Heart left ventricle (tissue), 16 donors: ENCODE results near the gene OSBPL7. TPM values are rescaled to one million over a fixed set of nuclear protein-coding genes. Genes with fewer than 3 reads are reported as not detected.
A peak's percentile ranks its signal among the peaks of the same experiment; 100 is the strongest.

Source experiments
- ATAC-seq, 4 donors: fragments of 200-7000 bp; cut with Tn5 transposase; one replicate each; pipeline ENCODE4 v1.9.1; 2020 to 2022; ENCODE audit warnings: moderate library complexity in 4 of 4, mild to moderate bottlenecking in 3 of 4, moderate number of reproducible peaks in 1 of 4
- DNase-seq, 5 donors: peaks; one replicate each; pipeline ENCODE4 v3.0.0-alpha.2; 2020
- H3K27ac ChIP-seq, 12 donors: fragments of 200-600 bp; sonication (generic) in 4 of 12; one replicate each; pipeline versions ENCODE4 v1.5.0 to v1.8.0; 2016 to 2022; ENCODE audit warnings: mild to moderate bottlenecking in 2 of 12
- H3K27me3 ChIP-seq, 9 donors: fragments of 200-600 bp; sonication (generic) in 2 of 9; one replicate each; pipeline versions ENCODE4 v1.5.1 to v1.8.0; 2016 to 2022; ENCODE audit warnings: mild to moderate bottlenecking in 3 of 9
- H3K36me3 ChIP-seq, 9 donors: fragments of 200-600 bp; sonication (generic) in 2 of 9; one replicate each; pipeline versions ENCODE4 v1.5.0 to v1.8.0; 2018 to 2022; ENCODE audit warnings: mild to moderate bottlenecking in 2 of 9
- H3K4me1 ChIP-seq, 12 donors: fragments of 200-600 bp; sonication (generic) in 4 of 12; one replicate each; pipeline versions ENCODE4 v1.5.0 to v1.8.0; 2016 to 2022; ENCODE audit warnings: mild to moderate bottlenecking in 3 of 12
- H3K4me3 ChIP-seq, 12 donors: fragments of 200-600 bp; sonication (generic) in 4 of 12; one replicate each; pipeline versions ENCODE4 v1.5.0 to v1.8.0; 2017 to 2022; ENCODE audit warnings: mild to moderate bottlenecking in 9 of 12, moderate library complexity in 4 of 12
- H3K9me3 ChIP-seq, 12 donors: fragments of 200-600 bp; sonication (generic) in 4 of 12; one replicate each; pipeline versions ENCODE4 v1.5.0 to v1.8.0; 2016 to 2022; ENCODE audit warnings: mild to moderate bottlenecking in 1 of 12
- POLR2A ChIP-seq, 2 donors: fragments of 450-650 bp; IDR thresholded peaks; one replicate each; pipeline ENCODE4 v1.6.1; 2017; ENCODE audit warnings: antibody characterized with exemption in 2 of 2, mild to moderate bottlenecking in 2 of 2, moderate library complexity in 2 of 2
- whole genome bisulfite sequencing, 4 donors: extraction: QIAGEN DNeasy Blood & Tissue Kit in 2 of 4; methylation state at CpG; one replicate each; pipeline versions ENCODE4 v1.1.5 to v1.1.7; 2013 to 2018; 5-methylcytosine and 5-hydroxymethylcytosine counted together
- intact Hi-C, 10 donors: fragments of 100-400 bp; cut with DNase I; formaldehyde crosslinking; loops; one replicate each; pipeline versions ENCODE4 v1.11.1 to v1.14.2; 2022
- long read RNA-seq, 3 donors: library from polyadenylated mRNA; unstranded; transcript quantifications; one replicate each; pipeline ENCODE4 v2.0.0, GENCODE V29; 2020 to 2021
- polyA plus RNA-seq, 2 donors: library from polyadenylated mRNA; stranded (reverse); fragments of 200-250 nt; gene quantifications; one replicate each; pipeline ENCODE4 v1.2.3, GENCODE V29; 2013
- total RNA-seq, 9 donors: library from RNA; depleted of rRNA in 2 of 9; stranded (reverse); fragments of >200 nt in 2 of 9; fragmentation: NEBNext Ultra II Directional in 3 of 9; extraction: Animal tissue kit (Norgen Biotek cat#: 25700) in 3 of 9; gene quantifications; one replicate each; pipeline versions ENCODE4 v1.1.0 to v1.2.4, GENCODE V29; 2016 to 2023
- TF ChIP-seq, protein P1 (sequence below), 12 donors: fragments of 200-600 bp; sonication (generic) in 4 of 12; IDR thresholded peaks; one replicate each; pipeline versions ENCODE4 v1.5.0 to v1.8.0; 2018 to 2022; ENCODE audit warnings: antibody characterized with exemption in 12 of 12, mild to moderate bottlenecking in 5 of 12
- donor health status: ischemic (EF 13 %, LVEDD 7.1; RV severe dilation, severe dysfunction).
- donor health status: healthy with polysubstance abuse.
- donor health status: DM: no; HTN: yes; CAD: no.
- donor health status: DM: no; HTN: no; CAD: no.
- donor health status: ischemic (EF 25% LVEDD 6.9; RV normal size, moderate dysfunction).
- donor health status: ischemic (EF 25% LVEDD 5.7; RV mildly dilated, moderate dysfunction).
- donor health status: healthy.
- donor health status: DM: yes; HTN: yes; CAD: no.
- donor health status: ischemic (EF 35%, LVEDD 5.7; RV mildly dilated, moderate dysfunction).
- donor health status: nonischemic (EF 11% LVEDD 7.7; RV severe dilation, severe dysfunction).
- donor health status: DM: yes; HTN: yes; CAD: no.
- donor health status: PGD.
- donor health status: ischemic (EF 29% LVEDD 5.4; RV normal size, mild dysfunction).
- donor health status: nonischemic (EF 23%, LVEDD 6.1; RV moderate dilation, normal function).

The OSBPL7 gene, protein sequence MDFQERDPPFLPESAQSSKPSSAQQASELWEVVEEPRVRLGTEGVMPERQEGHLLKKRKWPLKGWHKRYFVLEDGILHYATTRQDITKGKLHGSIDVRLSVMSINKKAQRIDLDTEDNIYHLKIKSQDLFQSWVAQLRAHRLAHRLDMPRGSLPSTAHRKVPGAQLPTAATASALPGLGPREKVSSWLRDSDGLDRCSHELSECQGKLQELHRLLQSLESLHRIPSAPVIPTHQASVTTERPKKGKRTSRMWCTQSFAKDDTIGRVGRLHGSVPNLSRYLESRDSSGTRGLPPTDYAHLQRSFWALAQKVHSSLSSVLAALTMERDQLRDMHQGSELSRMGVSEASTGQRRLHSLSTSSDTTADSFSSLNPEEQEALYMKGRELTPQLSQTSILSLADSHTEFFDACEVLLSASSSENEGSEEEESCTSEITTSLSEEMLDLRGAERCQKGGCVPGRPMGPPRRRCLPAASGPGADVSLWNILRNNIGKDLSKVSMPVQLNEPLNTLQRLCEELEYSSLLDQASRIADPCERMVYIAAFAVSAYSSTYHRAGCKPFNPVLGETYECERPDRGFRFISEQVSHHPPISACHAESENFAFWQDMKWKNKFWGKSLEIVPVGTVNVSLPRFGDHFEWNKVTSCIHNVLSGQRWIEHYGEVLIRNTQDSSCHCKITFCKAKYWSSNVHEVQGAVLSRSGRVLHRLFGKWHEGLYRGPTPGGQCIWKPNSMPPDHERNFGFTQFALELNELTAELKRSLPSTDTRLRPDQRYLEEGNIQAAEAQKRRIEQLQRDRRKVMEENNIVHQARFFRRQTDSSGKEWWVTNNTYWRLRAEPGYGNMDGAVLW
- total RNA-seq (1 to 10 TPM; 1.5 to 7.4 (median 5.8) TPM), polyA plus RNA-seq (1 to 10 TPM; 3.0 to 5.2 TPM)
- long read RNA-seq, donor 1, partial matches to known transcripts: 1 of 1 reads
- long read RNA-seq, donor 1, other reads (novel, unspliced or antisense): 0 of 1 reads
- long read RNA-seq, donor 2, partial matches to known transcripts: 1 of 2 reads
- long read RNA-seq, donor 2, other reads (novel, unspliced or antisense): 1 of 2 reads
- long read RNA-seq, donor 3, partial matches to known transcripts: 0 of 3 reads
- long read RNA-seq, donor 3, other reads (novel, unspliced or antisense): 2 of 3 reads

GRCh38 chr17:47821424-47822391 is at the start of gene OSBPL7:
OSBPL7 (minus strand) TSS chr17:47821794; CDS start chr17:47820278, 1,516 bp downstream.
- intact Hi-C loops: no loop called here
- DNase-seq: peak; percentile 77 to 86 (median 84)
- H3K9me3 ChIP-seq: no peaks in the 10 kb centered on the region
- H3K27ac ChIP-seq: peak within 1 kb of the TSS in 11 of 12 donors; percentile 31 to 77 (median 60)
- peaks cover 0 to 66% (median 55%) of the 10 kb centered on the region in 9 donors for H3K36me3 ChIP-seq
- H3K27me3 ChIP-seq: no peaks in the 10 kb centered on the region
- H3K4me1 ChIP-seq: peaks cover 0 to 27% (median 18%) of the 10 kb centered on the region in 12 donors
- 3 to 4% (median 3%) methylated on average over 20 to 21 of the region's 21 CpGs for WGBS, 4 donors
- ATAC-seq: peak; percentile 86 to 94 (median 91)
- H3K4me3 ChIP-seq: peak within 1 kb of the TSS; percentile 56 to 99 (median 78)
- peak in 1 of 2 donors; percentile 41 for TF ChIP-seq POLR2A (IDR thresholded peaks at IDR 0.05)
- TF ChIP-seq, protein P1, sequence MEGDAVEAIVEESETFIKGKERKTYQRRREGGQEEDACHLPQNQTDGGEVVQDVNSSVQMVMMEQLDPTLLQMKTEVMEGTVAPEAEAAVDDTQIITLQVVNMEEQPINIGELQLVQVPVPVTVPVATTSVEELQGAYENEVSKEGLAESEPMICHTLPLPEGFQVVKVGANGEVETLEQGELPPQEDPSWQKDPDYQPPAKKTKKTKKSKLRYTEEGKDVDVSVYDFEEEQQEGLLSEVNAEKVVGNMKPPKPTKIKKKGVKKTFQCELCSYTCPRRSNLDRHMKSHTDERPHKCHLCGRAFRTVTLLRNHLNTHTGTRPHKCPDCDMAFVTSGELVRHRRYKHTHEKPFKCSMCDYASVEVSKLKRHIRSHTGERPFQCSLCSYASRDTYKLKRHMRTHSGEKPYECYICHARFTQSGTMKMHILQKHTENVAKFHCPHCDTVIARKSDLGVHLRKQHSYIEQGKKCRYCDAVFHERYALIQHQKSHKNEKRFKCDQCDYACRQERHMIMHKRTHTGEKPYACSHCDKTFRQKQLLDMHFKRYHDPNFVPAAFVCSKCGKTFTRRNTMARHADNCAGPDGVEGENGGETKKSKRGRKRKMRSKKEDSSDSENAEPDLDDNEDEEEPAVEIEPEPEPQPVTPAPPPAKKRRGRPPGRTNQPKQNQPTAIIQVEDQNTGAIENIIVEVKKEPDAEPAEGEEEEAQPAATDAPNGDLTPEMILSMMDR (IDR thresholded peaks at IDR 0.05): peak in 6 of 12 donors; percentile 13 to 50 (median 39)

GRCh38 chr17:47871048-47871447 is 49.5 kb upstream of the OSBPL7 start:
- no peak for TF ChIP-seq POLR2A (IDR thresholded peaks at IDR 0.05)
- TF ChIP-seq, protein P1 (IDR thresholded peaks at IDR 0.05): no peak
- Histone ChIP-seq H3K27ac (no peak overlapping the region), H3K4me3 (no peak overlapping the region), H3K4me1 (peaks cover 0 to 8% (median 0%) of the 10 kb centered on the region in 12 donors), H3K36me3 (no peaks in the 10 kb centered on the region), H3K27me3 (peaks cover 0 to 71% (median 18%) of the 10 kb centered on the region in 9 donors), H3K9me3 (no peaks in the 10 kb centered on the region)
- ATAC-seq (no peak), DNase-seq (no peak)
- intact Hi-C loops: no loop called here

DNA sequence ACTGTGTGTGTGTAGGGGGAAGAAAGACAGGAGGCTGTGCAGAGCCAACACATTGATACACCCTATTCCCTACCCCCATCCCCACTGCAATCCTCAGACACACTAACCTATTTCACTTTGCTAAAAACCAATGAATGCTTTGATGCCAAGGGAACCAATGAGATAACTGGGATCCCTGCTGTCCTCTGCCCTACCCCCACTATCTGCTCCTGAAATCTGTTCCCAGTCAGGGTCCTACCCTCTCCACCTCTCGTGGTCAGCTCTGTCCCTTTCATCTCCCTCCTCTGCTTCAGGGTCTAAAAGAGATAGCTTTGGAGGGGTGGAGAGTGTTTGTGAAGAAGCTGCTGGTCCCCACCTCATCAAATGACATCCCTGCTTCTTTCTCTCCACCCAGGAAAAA is 48.5 kb upstream of the OSBPL7 start:
- Histone ChIP-seq H3K4me3 (no peak overlapping the region), H3K27me3 (peaks cover 0 to 61% (median 18%) of the 10 kb centered on the region in 9 donors), H3K4me1 (peaks cover 0 to 8% (median 0%) of the 10 kb centered on the region in 12 donors), H3K9me3 (no peaks in the 10 kb centered on the region), H3K36me3 (no peaks in the 10 kb centered on the region), H3K27ac (no peak overlapping the region)
- 9 to 53% (median 41%) methylated on average over 1 of the region's 1 CpG for WGBS, 4 donors
- ATAC-seq (no peak), DNase-seq (no peak)
- no peak for TF ChIP-seq POLR2A (IDR thresholded peaks at IDR 0.05)
- TF ChIP-seq, protein P1 (IDR thresholded peaks at IDR 0.05): no peak
- intact Hi-C loops: no loop called here
